ENCODE measurements around the gene SLC17A6.

SLC17A6 gene

DNA sequence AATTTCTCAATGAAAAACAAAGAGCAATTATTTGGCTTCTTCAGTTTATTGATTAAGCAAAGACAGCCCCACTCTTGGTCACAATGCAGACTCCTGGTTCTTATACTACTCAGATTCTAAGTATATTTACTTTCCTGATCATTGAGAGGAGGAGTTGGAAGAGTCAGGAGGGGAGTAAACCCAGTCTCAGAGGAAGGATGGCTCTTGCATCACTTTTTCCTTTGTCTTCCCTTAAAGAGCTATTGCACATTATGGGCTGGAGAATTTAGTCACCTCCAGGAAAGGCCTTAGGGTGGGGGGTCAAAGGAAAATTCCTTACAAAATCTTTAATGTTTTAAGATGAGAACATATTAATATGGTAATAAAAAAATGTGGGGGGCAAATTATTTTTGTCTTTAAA, 8.1 kb downstream of the SLC17A6 start:
- Mint-ChIP-seq H3K4me3 (no peak overlapping the region), H3K27ac (no peak overlapping the region), H3K4me1 (peaks cover 14% of the 10 kb centered on the region), H3K9me3 (no peaks in the 10 kb centered on the region), H3K27me3 (peaks cover 55% of the 10 kb centered on the region)
- no peak for ATAC-seq
- DNase-seq, result no peak

GRCh38 chr11:22347857-22348487, 9.8 kb downstream of the SLC17A6 start:
- Mint-ChIP-seq H3K9me3 (no peaks in the 10 kb centered on the region), H3K27ac (no peak overlapping the region), H3K27me3 (peaks cover 38% of the 10 kb centered on the region), H3K4me3 (no peak overlapping the region), H3K4me1 (peaks cover 5% of the 10 kb centered on the region)
- DNase-seq (no peak), ATAC-seq (no peak)

- Mint-ChIP-seq H3K9me3 (no peaks in the 10 kb centered on the region), H3K4me3 (no peak overlapping the region), H3K27me3 (peaks cover 23% of the 10 kb centered on the region), H3K27ac (no peak overlapping the region), H3K4me1 (no peaks in the 10 kb centered on the region)
- no peak for DNase-seq
- no peak for ATAC-seq
Observed at GRCh38 chr11:22349491-22349890, 11.3 kb downstream of the SLC17A6 start.

DNA sequence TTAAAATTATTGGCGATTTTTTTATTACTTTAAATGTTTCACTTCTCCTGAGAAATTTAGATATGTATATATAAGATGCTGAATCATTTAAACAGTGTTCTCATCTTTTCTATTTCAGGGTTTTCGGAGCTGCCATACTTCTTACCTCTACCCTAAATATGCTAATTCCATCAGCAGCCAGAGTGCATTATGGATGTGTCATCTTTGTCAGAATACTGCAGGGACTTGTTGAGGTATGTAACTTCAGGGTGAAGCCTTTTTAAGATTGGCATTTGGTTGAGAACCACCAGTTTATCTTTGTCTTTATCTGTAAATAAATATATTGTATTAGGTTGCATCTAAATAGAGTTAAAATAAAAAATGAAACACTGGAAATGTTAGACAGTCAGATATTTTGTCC, 21.1 kb downstream of the SLC17A6 start:
- H3K4me3 Mint-ChIP-seq, result no peak overlapping the region
- ATAC-seq (no peak), DNase-seq (no peak)
- H3K27ac Mint-ChIP-seq, result no peak overlapping the region
- no peaks in the 10 kb centered on the region for H3K9me3 Mint-ChIP-seq
- H3K4me1 Mint-ChIP-seq, result no peaks in the 10 kb centered on the region
- peaks cover 14% of the 10 kb centered on the region for H3K27me3 Mint-ChIP-seq

DNA sequence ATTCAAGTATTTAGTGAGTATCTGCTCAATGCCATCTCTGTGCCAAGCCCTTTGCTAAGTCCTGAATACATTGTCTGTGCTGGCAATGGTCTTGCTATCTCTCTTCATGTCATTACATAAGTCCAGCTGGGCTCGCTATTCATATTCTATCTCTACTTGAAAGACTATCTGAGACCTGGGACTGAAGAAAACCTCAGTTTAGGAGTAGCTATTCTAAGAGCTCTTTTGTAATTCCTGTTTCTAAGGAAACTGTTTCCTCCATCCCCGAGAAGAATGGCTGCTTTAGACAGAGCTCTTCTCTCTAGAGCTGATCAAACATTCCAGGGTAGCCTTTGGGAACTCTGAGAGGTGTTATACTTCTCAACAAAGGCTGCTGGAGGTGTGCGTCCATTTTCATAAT, 33.0 kb downstream of the SLC17A6 start:
- Mint-ChIP-seq H3K27me3 (peaks cover 23% of the 10 kb centered on the region), H3K4me1 (no peaks in the 10 kb centered on the region), H3K4me3 (no peak overlapping the region), H3K27ac (no peak overlapping the region), H3K9me3 (no peaks in the 10 kb centered on the region)
- ATAC-seq, result no peak
- DNase-seq, result no peak

DNA sequence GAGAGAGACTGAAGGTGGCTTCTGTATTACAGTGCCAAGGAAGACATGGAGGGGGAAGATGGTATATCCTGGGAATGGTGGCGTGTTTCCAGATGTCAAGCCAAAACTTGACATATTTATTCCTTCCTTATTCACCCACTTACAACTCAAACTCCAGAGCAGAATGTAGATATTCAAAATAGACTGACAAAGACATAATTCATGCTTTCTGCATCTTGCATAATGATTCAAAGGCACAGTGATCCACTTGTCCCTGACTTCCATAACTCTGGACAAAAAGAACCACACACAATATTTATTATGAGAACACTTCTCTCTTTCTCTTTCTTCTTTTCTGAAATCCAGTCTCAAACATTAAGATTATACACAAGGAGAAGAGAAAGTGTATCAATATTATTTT, 48.9 kb downstream of the SLC17A6 start:
- peaks cover 13% of the 10 kb centered on the region for H3K27me3 Mint-ChIP-seq
- no peaks in the 10 kb centered on the region for H3K9me3 Mint-ChIP-seq
- DNase-seq, result no peak
- H3K4me3 Mint-ChIP-seq, result no peak overlapping the region
- no peak overlapping the region for H3K27ac Mint-ChIP-seq
- ATAC-seq, result no peak
- H3K4me1 Mint-ChIP-seq, result no peaks in the 10 kb centered on the region

- ATAC-seq (no peak), DNase-seq (no peak)
- H3K9me3 Mint-ChIP-seq, result no peaks in the 10 kb centered on the region
- H3K4me3 Mint-ChIP-seq, result no peak overlapping the region
- no peak overlapping the region for H3K27ac Mint-ChIP-seq
- H3K4me1 Mint-ChIP-seq, result no peaks in the 10 kb centered on the region
- H3K27me3 Mint-ChIP-seq, result peaks cover 16% of the 10 kb centered on the region
Observed at GRCh38 chr11:22389526-22390282, 51.5 kb downstream of the SLC17A6 start.

DNA sequence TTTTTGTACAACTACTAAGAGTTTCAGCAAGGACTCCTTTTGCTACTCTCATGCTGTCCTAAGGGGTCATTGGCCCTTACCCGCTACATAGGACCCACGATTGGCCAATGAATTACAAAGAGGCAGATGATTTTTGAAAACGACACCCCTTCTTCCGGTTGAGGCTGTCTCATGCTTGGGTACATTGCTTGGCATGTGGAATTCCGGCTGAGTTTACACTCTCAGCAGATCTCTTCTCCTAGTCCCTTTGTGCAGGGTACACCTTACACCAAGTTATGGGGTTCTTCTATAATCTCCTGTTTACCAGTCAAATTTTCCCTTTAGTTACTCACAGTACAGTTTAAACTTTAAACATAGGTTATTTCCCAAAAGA, 52.1 kb downstream of the SLC17A6 start:
- H3K27me3 Mint-ChIP-seq, result peaks cover 16% of the 10 kb centered on the region
- ATAC-seq, result no peak
- no peak overlapping the region for H3K27ac Mint-ChIP-seq
- H3K4me1 Mint-ChIP-seq, result no peaks in the 10 kb centered on the region
- DNase-seq, result no peak
- H3K4me3 Mint-ChIP-seq, result no peak overlapping the region
- no peaks in the 10 kb centered on the region for H3K9me3 Mint-ChIP-seq

- no peaks in the 10 kb centered on the region for H3K4me1 Mint-ChIP-seq
- no peak overlapping the region for H3K27ac Mint-ChIP-seq
- peaks cover 16% of the 10 kb centered on the region for H3K27me3 Mint-ChIP-seq
- DNase-seq (no peak), ATAC-seq (no peak)
- no peak overlapping the region for H3K4me3 Mint-ChIP-seq
- H3K9me3 Mint-ChIP-seq, result no peaks in the 10 kb centered on the region
Observed at GRCh38 chr11:22392561-22392960, 54.4 kb downstream of the SLC17A6 start.

GRCh38 chr11:22405377-22405776, 67.2 kb downstream of the SLC17A6 start:
- no peaks in the 10 kb centered on the region for H3K4me1 Mint-ChIP-seq

DNA sequence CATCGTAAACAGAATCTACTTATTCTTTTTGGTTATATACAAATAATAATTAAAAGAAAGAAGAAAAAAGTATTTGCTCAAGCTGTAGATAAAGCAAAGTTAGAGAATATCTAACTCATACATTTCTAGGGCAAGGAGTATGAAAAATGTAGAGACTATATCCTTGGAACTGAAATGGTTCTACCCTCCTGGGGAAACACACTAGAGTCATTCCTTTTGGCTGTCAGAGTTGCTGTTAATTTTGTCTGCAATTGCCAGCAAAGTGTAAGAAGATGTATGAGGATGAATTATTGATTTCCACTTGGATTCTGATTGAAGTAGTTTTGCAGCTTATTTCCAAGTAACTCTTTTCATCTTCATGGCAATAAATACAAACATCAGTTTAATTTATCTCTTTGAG, 69.1 kb downstream of the SLC17A6 start:
- ATAC-seq (no peak), DNase-seq (no peak)
- Mint-ChIP-seq H3K27me3 (peaks cover 10% of the 10 kb centered on the region), H3K27ac (no peak overlapping the region), H3K4me1 (no peaks in the 10 kb centered on the region), H3K9me3 (no peaks in the 10 kb centered on the region), H3K4me3 (no peak overlapping the region)

More at GRCh38 chr11:22405377-22405776, 67.2 kb downstream of the SLC17A6 start:
- Mint-ChIP-seq H3K27ac (no peak overlapping the region), H3K4me3 (no peak overlapping the region), H3K9me3 (no peaks in the 10 kb centered on the region), H3K27me3 (peaks cover 10% of the 10 kb centered on the region)
- ATAC-seq (no peak), DNase-seq (no peak)

DNA sequence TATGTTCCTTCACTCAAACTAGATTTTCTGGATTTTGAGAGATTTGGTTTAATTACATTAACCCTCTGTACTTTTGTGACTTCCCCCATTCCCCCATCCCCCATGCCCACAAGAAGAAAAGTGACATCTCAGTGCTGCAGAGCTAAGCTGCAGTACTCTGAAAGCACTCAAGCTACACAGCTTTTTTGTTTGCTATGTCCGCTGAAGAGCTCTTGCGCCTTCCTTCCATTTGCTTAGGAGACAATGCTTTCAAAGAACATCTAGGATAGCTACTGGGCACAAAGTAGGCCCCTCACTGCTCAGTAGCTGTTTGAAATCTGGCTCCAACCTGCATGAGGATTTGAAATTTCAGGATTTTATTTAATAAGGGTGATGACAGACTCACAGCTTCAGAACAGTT, 69.7 kb downstream of the SLC17A6 start:
- ATAC-seq, result no peak
- Mint-ChIP-seq H3K27me3 (peaks cover 10% of the 10 kb centered on the region), H3K4me3 (no peak overlapping the region), H3K4me1 (no peaks in the 10 kb centered on the region), H3K27ac (no peak overlapping the region), H3K9me3 (no peaks in the 10 kb centered on the region)
- no peak for DNase-seq

DNA sequence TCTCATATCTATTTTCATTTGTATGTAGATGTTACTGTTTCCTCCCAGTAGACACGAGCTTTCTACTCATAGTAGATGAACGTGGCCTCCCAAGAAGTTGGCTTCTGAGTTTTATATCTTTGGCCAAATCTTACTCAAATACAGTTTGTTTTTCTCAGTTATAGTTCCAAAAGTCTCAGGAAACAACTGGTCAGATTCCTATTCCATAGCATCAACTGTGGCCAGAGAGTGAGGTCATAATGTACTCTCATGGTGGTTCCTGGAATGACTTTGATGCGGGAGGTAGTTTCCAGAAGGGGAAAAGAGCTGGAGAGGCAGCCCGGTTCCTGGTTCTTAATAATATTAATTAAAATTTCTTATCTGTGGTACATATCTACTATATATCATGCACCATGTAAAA, 77.3 kb downstream of the SLC17A6 start:
- DNase-seq (no peak), ATAC-seq (no peak)
- Mint-ChIP-seq H3K4me1 (no peaks in the 10 kb centered on the region), H3K9me3 (no peaks in the 10 kb centered on the region), H3K27me3 (no peaks in the 10 kb centered on the region), H3K4me3 (no peak overlapping the region), H3K27ac (no peak overlapping the region)

DNA sequence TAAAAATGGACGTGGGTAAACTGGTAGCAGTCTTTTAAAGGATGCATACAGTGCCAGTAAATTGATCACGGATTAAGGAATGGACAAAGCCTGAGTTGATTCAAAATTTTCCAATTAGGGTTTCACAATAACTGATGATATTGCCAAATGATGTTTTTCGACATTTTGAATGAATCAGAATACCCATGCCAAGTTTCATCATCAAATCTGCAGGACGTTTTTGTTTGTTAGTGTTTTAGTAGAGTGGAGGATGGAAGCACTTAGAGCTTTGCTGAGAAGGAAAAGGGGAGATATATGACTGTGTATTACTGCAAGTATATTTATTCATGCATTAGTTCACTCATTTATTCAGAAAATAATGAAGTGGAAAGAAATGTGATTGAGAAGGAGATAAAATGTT, 78.3 kb downstream of the SLC17A6 start:
- no peaks in the 10 kb centered on the region for H3K4me1 Mint-ChIP-seq
- DNase-seq (no peak), ATAC-seq (no peak)
- no peak overlapping the region for H3K27ac Mint-ChIP-seq
- H3K4me3 Mint-ChIP-seq, result no peak overlapping the region
- H3K27me3 Mint-ChIP-seq, result no peaks in the 10 kb centered on the region
- no peaks in the 10 kb centered on the region for H3K9me3 Mint-ChIP-seq

GRCh38 chr11:22426915-22427314, 88.7 kb downstream of the SLC17A6 start:
- Mint-ChIP-seq H3K27me3 (peaks cover 16% of the 10 kb centered on the region), H3K4me1 (peaks cover under 1% of the 10 kb centered on the region), H3K27ac (no peak overlapping the region), H3K4me3 (no peak overlapping the region), H3K9me3 (no peaks in the 10 kb centered on the region)
- ATAC-seq (no peak), DNase-seq (no peak)

All from stimulated activated naive CD8-positive, alpha-beta T cell treated with anti-CD3 and anti-CD28 coated beads, Interleukin-15, amount 100 ng/mL, for 72 hours (primary cell).